Activated CD8-positive, alpha-beta memory T cell treated with anti-CD3 and anti-CD28 coated beads for 36 hours (primary cell): ENCODE data around the gene SVOPL. TPM values are rescaled to one million over a fixed set of nuclear protein-coding genes. Genes with fewer than 3 reads are reported as not detected.

Source experiments
- CTCF ChIA-PET: fragments of 350-600 bp; sonication (Branson Sonifier 250); formaldehyde crosslinking; loops from one replicate; lab custom pipeline; 2021; ENCODE audit warnings: antibody characterized with exemption; lab: Charles Lee
- POLR2A ChIA-PET: fragments of 350-600 bp; sonication (Branson Sonifier 250); formaldehyde crosslinking; loops from one replicate; lab custom pipeline; 2021; ENCODE audit warnings: antibody characterized with exemption; lab: Charles Lee
- total RNA-seq, 2 experiments: library from RNA; stranded (reverse); gene quantifications; one replicate each; pipeline ENCODE4 v1.2.3, GENCODE V29; 2021

The SVOPL gene
- total RNA-seq, 2 experiments from 2014 or later, result not detected

DNA sequence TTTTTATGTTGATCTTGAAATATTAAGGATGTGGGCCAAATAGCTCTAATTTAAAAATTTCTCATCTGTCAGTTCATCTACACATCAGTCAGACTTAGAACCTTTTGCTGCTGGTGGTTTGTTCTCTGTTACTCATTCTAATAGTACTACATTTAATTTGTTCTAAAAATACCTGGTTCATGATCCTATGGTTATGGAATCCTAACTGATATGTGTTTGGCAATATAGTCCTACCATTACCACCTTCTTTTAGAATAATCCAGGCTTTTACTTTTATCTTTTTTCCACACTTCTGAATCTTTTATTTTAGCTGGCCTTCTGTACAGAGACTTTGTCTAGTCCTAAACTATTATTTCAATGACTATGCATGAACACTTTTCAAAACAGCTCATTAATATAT is 116.9 kb downstream of the SVOPL start:
- POLR2A ChIA-PET, result interaction anchor here (0.5 to 0.6 kb wide), 2 partner anchors 15 to 162 kb away, joined by 3 to 7 read pairs; no protein-coding TSS in a partner anchor
- CTCF ChIA-PET, result no interaction called here

DNA sequence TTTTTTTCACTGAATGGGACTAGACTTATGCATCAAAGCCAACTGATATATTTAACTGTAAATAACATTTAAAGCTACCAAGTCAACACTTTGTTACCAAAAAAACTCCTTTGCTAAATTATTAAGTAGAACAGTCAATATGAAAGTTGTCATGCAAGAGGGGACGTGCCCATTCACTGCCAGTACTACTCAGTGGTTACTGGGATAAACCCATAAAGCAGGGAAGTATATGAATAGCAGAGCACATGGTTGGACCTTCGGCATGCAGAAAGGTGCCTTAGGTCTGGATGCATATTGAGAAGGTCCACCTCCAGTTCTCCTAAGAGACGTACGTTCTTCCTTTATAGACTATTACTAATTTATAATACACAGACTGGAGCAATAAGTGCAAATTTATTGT is 120.1 kb downstream of the SVOPL start:
- CTCF ChIA-PET, result no interaction called here

DNA sequence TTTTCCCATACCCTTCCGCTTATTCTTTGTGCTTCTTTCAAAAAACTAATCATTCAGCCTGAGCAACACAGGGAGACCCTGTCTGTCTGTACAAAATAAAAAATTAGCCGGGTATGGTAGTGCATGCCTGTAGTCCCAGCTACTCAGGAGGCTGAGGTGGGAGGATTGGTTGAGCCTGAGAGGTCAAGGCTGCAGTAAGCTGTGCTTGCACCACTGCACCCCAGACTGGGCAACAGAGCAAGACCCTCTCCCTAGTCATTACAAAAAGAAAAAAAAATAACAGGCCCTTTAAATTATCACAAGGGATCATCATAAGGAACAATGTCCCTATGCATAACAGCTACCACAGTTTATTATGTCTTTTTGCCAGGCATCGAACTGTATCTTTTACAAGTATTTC is 121.5 kb downstream of the SVOPL start:
- POLR2A ChIA-PET, result no interaction called here
- CTCF ChIA-PET, result no interaction called here

More for the DNA sequence above, 120.1 kb downstream of the SVOPL start:
- POLR2A ChIA-PET, result interaction anchor here (0.6 kb wide), 1 partner anchor 102 kb away, joined by 3 read pairs; no protein-coding TSS in a partner anchor

DNA sequence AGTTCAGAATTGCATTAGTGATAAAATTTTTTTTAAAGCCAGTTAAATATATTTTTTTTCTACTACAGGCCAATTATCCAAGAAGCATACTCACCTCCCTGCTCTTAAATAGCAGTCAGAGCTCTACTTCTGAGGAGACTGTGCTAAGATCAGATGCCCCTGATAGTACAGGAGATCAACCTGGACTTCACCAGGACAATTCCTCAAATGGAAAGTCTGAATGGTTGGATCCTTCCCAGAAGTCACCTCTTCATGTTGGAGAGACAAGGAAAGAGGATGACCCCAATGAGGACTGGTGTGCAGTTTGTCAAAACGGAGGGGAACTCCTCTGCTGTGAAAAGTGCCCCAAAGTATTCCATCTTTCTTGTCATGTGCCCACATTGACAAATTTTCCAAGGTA is 122.0 kb downstream of the SVOPL start:
- CTCF ChIA-PET, result no interaction called here
- POLR2A ChIA-PET, result no interaction called here

DNA sequence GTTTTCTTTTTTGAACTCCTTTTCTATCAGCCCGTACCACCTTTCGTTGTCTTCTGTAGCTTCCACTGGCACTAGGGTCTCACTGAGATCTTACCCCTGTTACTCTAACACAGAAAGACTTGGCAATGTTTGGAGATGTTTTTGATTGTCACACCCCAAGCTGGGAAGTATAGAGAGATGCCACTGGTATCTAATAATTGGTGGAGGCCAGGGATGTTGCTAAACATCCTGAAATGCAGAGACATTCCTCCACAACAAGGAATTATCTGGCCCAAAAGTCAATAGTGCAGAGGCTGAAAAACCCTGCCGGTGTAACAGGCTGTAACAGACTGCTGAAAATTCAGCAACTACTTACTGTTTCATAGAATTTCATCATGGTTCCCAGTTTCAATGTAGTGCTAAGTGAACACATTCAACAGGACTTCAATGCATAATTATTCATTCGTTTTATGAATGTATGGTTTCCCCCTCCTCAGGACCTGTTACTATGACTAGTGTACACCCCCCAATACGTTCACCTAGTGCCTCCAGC is 125.2 kb downstream of the SVOPL start:
- CTCF ChIA-PET, result no interaction called here
- POLR2A ChIA-PET, result no interaction called here

DNA sequence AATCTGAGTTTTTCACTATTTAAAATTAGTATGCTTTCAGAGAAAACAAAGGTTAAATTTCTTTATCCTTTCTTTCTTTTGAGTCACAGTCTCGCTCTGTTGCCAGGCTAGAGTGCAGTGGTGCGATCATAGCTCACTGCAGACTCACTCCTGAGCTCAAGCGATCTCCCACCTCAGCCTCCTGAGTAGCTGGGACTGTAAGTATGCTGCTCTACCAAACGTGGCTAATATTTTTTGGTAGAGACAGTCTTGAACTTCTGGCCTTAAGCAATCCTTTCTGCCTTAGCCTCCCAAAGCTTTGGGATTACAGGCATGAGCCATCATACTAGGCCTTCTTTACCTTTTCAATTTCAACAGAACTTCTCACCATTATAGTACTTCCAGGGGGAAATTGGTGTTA is 127.4 kb downstream of the SVOPL start:
- POLR2A ChIA-PET, result no interaction called here
- CTCF ChIA-PET, result no interaction called here

DNA sequence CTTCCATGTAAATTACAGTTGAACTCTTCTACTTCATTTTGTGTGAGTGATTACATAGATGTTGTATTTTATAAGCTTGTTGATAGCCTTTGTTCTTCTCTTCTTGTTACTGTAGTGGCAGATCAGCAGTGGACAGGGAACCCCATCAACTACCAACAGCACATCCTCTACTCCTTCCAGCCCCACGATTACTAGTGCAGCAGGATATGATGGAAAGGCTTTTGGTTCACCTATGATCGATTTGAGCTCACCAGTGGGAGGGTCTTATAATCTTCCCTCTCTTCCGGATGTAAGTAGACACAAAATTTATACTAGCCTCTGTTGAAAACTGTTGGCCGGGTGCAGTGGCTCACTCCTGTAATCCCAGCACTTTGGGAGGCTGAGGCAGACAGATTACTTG is 130.4 kb downstream of the SVOPL start:
- ChIA-PET POLR2A (no interaction called here), CTCF (interaction anchor here (0.9 kb wide), 1 partner anchor 14 kb away, joined by 3 read pairs; no protein-coding TSS in a partner anchor)

DNA sequence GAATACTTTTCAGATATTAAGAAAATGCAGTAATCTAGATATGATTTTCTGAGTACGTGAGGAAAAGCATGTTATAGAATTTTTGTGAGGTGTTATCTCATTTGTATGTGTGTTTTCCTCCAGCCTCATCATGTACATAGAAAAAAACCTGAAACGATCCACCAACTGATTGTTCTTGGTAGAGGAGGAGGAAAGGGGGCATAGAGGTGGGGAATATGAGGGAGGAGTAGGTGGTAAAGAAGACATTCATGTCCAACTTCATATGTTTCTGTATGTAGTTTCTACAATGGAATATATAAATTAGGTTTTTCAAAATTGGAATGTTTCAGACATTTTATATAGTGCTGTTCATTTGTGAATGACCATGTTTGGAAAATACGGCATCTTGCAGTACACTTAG is 131.7 kb downstream of the SVOPL start:
- CTCF ChIA-PET, result no interaction called here
- POLR2A ChIA-PET, result no interaction called here

DNA sequence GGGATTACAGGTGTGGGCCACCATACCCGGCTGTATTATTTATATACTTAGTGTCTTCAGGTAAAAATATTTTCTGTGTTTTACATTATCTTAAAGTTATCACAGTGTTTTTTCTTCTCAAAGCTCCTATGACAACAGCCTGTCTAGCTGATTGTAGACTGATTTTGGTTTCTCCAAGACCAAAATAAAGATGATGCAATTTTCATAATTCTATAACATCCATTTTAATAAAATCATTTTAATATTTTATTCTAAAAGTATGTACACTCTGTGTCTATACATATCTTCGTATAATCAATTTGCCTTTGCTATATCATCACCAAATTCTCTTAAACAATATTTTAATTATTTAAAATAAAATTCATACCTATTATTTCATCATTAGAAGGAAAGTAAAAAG is 132.5 kb downstream of the SVOPL start:
- ChIA-PET CTCF (no interaction called here), POLR2A (no interaction called here)

DNA sequence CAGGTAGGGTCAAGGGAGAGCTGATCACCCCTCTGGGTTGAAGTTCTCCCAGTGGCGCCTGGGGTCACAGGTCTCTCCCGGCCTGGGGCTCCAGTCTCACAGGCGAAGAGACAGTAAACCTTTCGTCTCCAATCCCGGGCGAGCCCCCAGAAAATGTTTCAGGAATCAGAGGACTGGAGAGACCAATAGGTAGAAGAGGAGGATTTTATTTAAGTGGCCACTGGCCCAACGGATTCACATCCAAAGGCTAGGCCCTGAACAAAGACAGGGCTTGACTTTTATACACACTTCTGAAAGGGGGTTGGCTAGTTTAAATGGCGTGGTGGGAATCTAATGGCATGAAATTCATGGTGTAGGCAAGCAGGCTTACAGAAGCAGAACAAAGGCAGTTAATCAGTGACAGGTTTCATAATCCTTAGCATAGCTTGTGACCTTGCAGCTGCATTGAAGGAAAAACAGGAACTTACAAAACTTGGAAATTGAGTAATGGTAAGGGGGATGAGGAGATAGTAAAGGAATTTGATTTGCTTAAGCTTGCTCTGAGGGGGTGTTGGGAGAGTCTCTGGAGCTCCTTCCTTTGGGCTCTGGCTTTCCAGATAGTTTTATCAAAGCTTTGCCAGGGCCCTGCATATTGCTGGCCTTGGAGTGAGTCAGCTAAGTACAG is 135.6 kb downstream of the SVOPL start:
- CTCF ChIA-PET, result no interaction called here
- POLR2A ChIA-PET, result interaction anchor here (0.5 kb wide), 1 partner anchor 75 kb away, joined by 3 read pairs; no protein-coding TSS in a partner anchor

DNA sequence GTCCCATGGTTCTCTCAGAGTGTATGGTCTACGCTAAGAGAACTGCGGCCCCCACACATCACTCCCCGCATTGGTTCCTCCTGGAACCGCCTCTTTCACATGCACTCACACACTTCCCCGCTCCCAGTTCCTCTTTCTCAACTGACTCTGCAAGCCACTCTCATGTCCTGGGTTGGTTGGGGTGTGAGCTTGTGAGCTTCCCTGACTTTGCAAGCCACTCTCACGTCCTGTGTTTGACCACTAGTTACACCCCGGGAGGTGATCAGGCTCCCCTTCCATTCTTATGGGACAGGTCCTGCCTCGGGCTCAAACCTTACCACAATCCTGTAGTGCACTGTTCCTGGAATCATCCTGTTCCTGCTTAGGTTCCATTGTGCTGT is 136.1 kb downstream of the SVOPL start:
- CTCF ChIA-PET, result no interaction called here
- POLR2A ChIA-PET, result no interaction called here

DNA sequence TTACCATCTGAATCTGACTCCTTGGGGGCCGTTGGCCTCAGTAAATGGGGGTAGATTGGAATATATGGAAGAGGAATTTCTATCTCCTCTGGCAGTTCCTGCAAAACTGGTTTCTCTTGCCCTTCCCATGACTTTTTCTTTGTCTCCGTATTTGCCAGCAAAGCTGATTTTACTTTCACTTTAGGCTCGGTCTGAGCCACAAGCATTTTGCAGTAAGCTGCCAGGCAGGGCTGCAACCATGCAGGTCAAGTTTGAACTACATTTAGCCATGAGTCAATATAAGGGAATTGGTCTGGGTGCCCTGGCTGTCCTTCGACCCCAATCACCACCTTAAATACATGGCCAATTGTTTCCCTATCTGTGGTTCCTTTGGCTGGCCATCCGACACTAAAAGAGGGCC is 136.8 kb downstream of the SVOPL start:
- ChIA-PET CTCF (no interaction called here), POLR2A (no interaction called here)

DNA sequence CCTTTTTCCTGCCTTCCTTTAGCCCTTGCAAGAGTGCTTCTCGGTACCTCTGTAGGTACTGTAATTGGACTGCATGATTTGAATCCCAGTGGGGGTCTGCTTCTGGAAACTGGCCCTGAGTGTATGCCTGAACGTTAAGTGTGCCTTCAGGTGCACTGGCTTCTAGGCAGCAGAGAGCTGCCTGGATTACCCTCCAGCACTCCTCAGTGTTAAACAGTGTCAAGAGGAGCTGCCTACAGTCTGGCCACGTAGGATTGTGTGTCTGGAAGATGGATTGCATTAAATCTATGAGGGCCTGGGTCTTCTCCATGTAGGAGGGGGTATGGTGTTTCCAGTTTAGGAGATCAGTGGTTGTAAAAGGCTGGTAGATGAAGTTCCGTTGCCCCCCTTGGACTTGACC is 137.4 kb downstream of the SVOPL start:
- ChIA-PET CTCF (no interaction called here), POLR2A (no interaction called here)

DNA sequence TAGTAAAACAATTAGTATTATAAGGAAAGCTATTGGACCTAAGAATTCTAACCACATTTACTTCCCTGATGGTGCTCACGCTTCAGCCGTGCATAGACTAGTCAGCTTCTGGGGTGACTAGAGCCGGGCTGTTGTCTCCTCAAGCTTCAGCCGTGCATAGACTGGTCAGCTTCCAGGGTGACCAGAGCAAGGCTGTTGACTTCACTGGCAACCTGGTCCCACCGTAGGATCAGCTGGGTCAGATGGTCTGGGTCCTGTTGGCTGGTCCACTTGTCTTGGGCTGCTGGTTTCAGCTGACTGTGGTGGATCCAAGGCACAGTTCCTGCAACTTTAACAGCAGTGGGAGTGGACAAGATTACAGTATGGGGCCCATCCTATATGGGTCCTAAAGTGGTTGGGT is 141.7 kb downstream of the SVOPL start:
- ChIA-PET POLR2A (no interaction called here), CTCF (no interaction called here)

DNA sequence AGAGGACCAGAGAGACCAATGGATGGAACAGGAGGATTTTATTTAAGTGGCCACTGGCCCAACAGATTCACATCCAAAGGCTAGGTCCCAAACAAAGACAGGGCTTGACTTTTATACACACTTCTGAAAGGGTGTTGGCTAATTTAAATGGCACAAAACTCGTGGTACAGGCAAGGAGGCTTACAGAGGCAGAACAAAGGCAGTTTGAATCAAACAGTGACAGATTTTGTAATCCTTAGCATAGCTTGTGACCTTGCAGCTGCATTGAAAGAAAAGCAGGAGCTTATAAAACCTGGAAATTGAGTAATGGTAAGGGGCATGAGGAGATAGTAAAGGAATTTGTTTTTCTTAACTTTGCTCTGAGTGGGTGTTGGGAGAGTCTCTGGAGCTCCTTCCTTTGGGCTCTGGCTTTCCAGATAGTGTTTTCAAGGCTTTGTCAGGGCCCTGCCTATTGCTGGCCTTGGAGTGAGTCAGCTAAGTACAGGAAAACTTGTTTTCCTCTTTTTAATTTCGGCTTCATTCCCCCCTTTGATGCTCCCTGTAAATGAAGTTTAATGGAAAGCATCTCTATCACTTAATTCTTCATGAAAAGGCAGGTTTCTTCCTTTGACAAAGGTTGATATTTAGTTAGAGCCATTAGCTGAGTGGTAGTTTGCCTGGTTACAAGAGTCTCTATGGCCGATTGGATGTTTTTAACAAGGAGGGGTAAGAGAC is 144.2 kb downstream of the SVOPL start:
- ChIA-PET POLR2A (no interaction called here), CTCF (interaction anchor here (0.8 kb wide), 1 partner anchor 14 kb away, joined by 3 read pairs; no protein-coding TSS in a partner anchor)

DNA sequence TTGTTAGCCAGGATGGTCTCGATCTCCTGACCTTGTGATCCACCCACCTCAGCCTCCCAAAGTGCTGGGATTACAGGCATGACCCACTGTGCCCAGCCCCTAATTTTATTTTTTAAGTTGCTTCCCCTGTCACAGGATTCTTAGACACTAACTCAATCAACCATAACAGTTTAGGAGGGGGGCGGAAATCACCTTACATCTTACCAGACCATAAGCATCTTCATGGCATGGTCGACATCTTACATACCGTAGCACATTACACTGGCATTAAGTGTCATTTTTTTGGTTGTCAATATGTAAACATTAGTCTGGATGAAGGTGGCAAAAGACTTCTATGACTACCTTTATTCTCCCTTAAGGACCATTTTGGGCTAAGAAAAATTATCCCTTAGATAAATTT is 145.5 kb downstream of the SVOPL start:
- CTCF ChIA-PET, result no interaction called here
- POLR2A ChIA-PET, result no interaction called here

DNA sequence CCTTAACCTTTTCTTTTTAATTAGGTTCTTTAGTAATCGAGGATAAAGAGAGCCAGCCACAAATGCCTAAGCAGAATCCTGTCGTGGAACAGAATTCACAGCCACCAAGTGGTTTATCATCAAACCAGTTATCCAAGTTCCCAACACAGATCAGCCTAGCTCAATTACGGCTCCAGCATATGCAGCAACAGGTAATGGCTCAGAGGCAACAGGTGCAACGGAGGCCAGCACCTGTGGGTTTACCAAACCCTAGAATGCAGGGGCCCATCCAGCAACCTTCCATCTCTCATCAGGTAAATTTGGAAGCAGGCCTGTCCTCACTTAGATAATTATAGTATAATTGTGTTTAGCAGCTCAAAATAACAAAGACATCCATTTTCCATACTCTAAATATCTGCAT is 146.5 kb downstream of the SVOPL start:
- POLR2A ChIA-PET, result no interaction called here
- CTCF ChIA-PET, result no interaction called here

DNA sequence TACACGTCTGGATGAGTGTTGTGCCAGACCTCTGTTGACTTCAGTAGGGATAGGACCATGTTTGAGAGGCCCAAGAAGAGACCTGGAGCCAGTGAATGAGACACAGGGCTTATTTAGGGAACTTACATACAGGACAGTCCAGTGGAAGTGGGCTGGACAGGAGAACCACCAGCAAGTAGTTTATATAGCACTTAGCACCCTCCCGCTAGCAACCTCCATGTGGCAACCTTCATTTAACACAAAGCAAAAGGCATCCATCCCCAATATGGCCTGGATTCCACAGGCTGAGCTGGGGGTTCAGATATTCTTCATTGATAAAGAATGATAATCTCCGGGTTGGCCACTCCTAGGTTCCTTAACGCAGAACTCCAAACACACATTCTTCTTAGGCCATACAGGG is 147.4 kb downstream of the SVOPL start:
- ChIA-PET POLR2A (no interaction called here), CTCF (no interaction called here)

DNA sequence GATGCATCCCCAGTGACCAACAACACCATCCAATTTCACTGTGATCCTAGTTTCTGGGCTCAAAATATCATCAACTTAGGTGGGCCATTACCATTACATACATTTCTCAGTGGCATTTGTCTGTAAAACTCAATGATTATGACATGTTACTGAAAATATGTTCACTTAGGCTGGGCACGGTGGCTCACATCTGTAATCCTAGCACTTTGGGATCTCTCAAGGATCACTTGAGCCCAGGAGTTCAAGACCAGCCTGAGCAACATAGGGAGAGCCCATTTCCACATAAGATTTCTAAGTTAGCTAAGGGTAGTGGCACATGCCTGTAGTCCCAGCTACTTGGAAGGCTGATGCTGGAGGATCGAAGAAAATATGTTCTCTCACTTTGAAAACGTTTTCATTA is 150.1 kb downstream of the SVOPL start:
- CTCF ChIA-PET, result no interaction called here

DNA sequence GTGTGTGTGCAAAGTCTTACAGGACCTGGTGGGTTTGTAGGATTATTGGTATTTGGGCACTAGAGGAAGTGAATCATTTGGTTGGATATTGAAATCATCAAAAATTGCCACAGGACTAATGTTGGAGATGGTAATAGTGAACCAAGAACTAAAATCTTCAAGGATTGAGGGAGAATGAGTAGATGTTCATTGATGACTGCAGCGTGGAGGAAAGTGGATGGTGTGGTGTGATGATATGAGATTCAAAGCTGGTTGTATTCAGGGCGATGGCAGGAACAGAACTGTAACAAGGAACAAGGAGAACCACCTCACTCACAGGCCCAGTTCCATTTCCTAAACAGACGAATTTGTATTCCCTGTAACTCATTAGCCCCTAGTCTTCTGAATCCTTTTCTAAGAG is 150.8 kb downstream of the SVOPL start:
- ChIA-PET POLR2A (no interaction called here), CTCF (no interaction called here)

More for the DNA sequence above, 150.1 kb downstream of the SVOPL start:
- POLR2A ChIA-PET, result no interaction called here

DNA sequence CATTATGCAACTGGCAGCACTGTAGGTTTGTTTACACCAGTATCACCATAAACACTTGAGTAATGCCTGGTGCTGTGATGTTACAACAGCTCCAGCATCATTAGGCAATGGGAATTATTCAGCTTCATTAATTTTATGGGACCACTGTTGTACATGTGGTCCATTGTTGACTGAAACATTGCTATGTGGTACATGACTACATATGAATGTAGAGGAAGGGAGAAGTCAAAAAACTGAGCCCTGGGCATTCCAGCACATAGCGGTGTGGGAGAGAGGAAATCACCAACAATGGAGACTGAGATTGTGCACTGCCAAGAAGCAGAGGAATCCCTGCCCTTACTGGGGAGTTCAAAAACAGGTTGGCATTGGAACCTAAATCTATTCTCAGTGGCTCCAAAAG is 152.1 kb downstream of the SVOPL start:
- POLR2A ChIA-PET, result no interaction called here
- CTCF ChIA-PET, result no interaction called here
